ENCODE data around the gene DNAJC4.

Gene DNAJC4

DNA sequence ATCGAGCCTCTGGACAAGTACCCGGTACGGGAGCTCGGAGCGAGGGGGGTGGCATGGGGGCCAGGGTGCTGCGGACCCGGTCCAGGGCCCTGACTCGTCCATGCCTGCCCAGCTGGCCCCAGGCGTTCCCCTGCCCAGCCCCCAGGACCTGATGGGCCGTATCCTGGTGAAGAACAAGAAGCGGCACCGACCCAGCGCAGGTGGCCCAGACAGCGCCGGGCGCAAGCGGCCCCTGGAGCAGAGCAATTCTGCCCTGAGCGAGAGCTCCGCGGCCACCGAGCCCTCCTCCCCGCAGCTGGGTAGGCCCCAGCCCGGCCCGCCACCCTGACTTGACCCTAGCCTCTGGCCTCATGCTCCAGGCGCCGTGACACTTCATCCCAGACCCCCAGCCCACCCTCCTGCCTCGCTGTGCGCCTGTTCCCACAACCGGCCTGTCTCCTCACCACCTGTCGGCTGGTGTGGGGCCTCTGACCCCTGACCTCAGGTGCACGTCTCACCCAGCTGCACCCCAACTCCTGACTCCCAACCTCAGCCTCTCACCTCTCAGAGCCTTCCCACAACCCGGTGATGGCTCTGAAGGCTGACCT, 28.7 kb downstream of the DNAJC4 start:
- Mint-ChIP-seq H3K9me3 (no peaks in the 10 kb centered on the region), H3K4me3 (no peak overlapping the region), H3K4me1 (peaks cover 9% of the 10 kb centered on the region), H3K27ac (no peak overlapping the region), H3K27me3 (no peaks in the 10 kb centered on the region), H3K36me3 (peaks cover 19% of the 10 kb centered on the region)
- ATAC-seq (ENCODE audit: low read depth): no peak
- DNase-seq (ENCODE audit: low spot score in 2 of 2): no peak

DNA sequence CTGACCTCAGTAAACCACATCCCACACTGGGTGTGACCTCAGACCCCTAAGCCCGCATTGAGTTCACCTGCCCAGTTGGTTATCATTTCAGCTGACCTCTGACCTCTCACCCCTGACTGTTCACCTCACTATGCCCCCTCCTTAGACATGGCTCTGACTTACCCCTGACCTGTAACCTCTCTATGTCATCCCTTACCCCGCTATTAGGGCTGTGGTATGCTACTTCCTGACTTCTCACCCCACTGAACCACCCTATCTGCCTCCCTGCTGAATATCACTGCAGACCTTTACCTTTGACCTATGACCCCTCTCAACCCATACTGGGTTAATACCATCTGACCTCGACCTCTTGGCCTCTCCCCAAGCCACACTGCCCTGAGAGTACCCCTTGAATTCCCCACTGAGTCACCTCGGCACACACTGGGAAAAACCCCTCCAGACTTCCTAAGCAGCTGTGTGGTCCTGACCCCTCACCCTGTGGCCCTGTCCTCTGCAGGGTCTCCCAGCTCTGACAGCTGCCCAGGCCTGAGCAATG, 29.3 kb downstream of the DNAJC4 start:
- H3K27me3 Mint-ChIP-seq: no peaks in the 10 kb centered on the region
- H3K4me3 Mint-ChIP-seq: no peak overlapping the region
- H3K36me3 Mint-ChIP-seq: peaks cover 19% of the 10 kb centered on the region
- H3K27ac Mint-ChIP-seq: peak overlapping the region; percentile 64
- ATAC-seq (ENCODE audit: low read depth) (no peak), DNase-seq (ENCODE audit: low spot score in 2 of 2) (no peak)
- no peaks in the 10 kb centered on the region for H3K9me3 Mint-ChIP-seq
- H3K4me1 Mint-ChIP-seq: peaks cover 9% of the 10 kb centered on the region

DNA sequence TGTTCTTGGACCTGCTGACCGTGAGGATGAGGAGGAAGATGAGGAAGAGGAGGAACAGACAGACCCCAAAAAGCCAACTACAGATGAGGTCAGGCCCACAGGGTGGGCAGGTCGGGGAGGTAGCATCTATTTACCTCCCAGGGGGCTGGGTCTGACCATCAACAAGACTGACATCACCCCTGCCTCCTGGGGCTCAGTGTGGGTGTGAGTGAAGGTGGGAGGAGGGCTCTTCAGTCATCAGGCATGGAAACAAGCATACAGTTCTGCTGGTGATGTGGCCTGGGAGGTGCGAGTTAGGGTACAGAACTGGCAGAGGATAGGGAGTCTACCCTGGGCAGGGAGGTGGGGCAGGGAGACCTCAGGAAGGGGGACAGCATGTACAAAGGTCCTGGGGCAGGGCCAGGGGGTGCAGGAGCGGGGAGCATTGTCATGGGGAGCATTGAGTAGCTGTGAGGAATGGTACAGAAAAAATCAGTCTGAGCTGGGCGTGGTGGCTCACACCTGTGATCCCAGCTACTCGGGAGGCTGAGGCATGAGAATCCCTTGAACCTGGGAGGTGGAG, 29.9 kb downstream of the DNAJC4 start:
- ATAC-seq (ENCODE audit: low read depth) (no peak), DNase-seq (ENCODE audit: low spot score in 2 of 2) (no peak)
- Mint-ChIP-seq H3K4me3 (no peak overlapping the region), H3K27ac (peak overlapping the region; percentile 64), H3K9me3 (no peaks in the 10 kb centered on the region), H3K36me3 (peaks cover 19% of the 10 kb centered on the region), H3K27me3 (no peaks in the 10 kb centered on the region), H3K4me1 (peaks cover 9% of the 10 kb centered on the region)

DNA sequence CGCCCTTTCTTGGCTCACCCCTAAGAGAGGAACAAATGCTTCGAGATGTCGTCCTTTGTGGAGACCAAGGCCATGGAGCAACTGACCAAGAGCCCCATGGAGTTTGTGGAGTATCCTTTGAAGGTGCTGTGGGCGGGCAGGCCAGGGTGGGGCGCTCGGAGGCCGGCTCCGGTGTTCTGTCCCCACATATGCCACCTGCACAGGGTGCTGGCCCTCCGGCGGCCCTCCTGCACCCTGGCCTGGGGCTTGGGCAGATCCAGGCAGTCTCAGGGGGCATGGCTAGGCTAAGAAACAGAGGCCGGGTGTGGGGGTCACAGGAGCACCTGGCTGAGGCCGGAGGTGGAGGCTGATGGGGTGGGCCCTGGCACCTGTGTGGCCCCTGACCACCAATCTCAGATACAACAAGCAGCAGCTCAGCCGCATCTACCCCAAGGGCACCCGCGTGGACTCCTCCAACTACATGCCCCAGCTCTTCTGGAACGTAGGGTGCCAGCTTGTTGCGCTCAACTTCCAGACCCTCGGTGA, 31.3 kb downstream of the DNAJC4 start:
- Mint-ChIP-seq H3K27ac (no peak overlapping the region), H3K4me3 (no peak overlapping the region), H3K9me3 (no peaks in the 10 kb centered on the region), H3K27me3 (no peaks in the 10 kb centered on the region), H3K36me3 (peaks cover 19% of the 10 kb centered on the region), H3K4me1 (peaks cover 11% of the 10 kb centered on the region)
- ATAC-seq (ENCODE audit: low read depth) (no peak), DNase-seq (ENCODE audit: low spot score in 2 of 2) (no peak)

DNA sequence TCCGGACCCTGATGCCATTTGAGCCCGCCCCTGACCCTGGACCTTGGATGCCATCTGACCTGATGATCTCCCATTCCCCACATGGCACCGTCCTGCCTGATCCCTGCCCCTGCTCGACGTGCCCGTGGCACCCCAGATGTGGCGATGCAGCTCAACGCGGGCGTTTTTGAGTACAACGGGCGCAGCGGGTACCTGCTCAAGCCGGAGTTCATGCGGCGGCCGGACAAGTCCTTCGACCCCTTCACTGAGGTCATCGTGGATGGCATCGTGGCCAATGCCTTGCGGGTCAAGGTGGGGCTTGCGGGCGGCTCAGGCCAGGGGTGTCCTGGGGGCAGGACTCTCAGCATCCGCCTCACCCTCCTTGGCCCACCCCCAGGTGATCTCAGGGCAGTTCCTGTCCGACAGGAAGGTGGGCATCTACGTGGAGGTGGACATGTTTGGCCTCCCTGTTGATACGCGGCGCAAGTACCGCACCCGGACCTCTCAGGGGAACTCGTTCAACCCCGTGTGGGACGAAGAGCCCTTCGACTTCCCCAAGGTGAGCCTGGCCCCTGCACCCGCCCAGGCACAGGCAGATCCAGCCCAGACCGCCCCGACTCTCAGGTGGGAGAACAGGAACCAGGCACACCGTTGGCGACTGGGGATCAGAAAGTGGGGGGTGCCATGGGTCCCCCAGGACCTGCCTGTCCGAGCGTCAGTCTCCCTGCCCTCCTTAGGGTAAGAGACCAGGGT, 32.1 kb downstream of the DNAJC4 start:
- Mint-ChIP-seq H3K9me3 (no peaks in the 10 kb centered on the region), H3K27ac (no peak overlapping the region), H3K27me3 (no peaks in the 10 kb centered on the region), H3K36me3 (peaks cover 19% of the 10 kb centered on the region), H3K4me1 (peaks cover 11% of the 10 kb centered on the region), H3K4me3 (no peak overlapping the region)
- no peak for ATAC-seq (ENCODE audit: low read depth)
- DNase-seq (ENCODE audit: low spot score in 2 of 2): no peak

DNA sequence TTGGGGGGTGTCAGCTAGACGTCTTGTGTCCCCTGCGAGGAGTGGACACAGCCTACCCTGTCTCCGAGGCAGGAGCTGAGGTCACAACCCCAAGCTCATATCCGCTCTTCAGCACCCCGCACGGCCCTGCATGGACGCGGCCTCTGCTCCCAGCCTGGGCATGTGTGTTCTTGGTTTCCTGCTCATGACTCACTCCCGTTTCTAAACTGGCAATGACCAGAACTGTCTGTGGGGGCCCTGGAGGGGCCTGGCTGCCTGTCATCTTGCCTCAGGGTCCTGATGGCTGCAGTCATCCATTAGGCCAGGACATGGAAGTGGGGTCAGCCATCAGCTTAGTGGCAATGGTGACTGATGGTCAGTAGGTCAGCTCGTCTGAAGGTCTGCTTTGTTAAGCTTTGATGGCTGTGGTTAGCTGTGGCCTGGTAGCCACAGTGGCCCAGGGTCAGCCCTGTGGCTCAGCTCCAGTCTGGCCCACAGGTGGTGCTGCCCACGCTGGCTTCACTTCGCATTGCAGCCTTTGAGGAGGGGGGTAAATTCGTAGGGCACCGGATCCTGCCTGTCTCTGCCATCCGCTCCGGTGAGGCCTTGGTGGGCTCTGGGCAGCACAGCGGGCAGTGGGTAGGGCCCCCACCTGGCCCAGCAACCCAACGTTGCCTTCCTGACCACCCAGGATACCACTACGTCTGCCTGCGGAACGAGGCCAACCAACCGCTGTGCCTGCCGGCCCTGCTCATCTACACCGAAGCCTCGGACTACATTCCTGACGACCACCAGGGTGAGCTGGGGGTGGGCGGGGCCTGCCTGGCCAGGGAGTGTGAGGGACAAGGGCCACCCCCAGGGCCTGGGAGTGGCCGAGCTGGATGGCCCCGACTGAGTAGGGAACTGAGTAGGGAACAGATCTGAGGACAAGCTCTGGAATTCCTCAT, 32.9 kb downstream of the DNAJC4 start:
- Mint-ChIP-seq H3K9me3 (no peaks in the 10 kb centered on the region), H3K27ac (no peak overlapping the region), H3K4me1 (peaks cover 11% of the 10 kb centered on the region)

DNA sequence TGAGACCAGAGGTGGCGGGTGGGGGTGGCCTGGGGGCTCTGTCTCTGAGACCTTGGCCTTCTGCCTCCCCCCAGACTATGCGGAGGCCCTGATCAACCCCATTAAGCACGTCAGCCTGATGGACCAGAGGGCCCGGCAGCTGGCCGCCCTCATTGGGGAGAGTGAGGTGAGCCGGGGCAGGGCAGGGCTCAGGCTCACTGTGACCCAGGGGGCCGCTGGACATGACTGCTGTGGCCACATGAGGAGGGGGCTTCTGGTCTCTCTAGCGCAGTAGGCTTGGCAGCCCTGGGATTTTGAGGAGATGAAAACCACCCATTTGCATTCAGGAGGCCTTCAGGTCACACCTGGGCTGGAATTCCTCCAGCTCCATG, 33.6 kb downstream of the DNAJC4 start:
- ATAC-seq (ENCODE audit: low read depth) (no peak), DNase-seq (ENCODE audit: low spot score in 2 of 2) (no peak)
- Mint-ChIP-seq H3K4me3 (no peak overlapping the region), H3K9me3 (no peaks in the 10 kb centered on the region), H3K36me3 (peaks cover 16% of the 10 kb centered on the region), H3K4me1 (peaks cover 15% of the 10 kb centered on the region), H3K27ac (no peak overlapping the region), H3K27me3 (no peaks in the 10 kb centered on the region)

More for the DNA sequence above, 32.9 kb downstream of the DNAJC4 start:
- H3K36me3 Mint-ChIP-seq: peaks cover 16% of the 10 kb centered on the region
- ATAC-seq (ENCODE audit: low read depth): no peak
- no peaks in the 10 kb centered on the region for H3K27me3 Mint-ChIP-seq
- no peak for DNase-seq (ENCODE audit: low spot score in 2 of 2)
- H3K4me3 Mint-ChIP-seq: no peak overlapping the region

DNA sequence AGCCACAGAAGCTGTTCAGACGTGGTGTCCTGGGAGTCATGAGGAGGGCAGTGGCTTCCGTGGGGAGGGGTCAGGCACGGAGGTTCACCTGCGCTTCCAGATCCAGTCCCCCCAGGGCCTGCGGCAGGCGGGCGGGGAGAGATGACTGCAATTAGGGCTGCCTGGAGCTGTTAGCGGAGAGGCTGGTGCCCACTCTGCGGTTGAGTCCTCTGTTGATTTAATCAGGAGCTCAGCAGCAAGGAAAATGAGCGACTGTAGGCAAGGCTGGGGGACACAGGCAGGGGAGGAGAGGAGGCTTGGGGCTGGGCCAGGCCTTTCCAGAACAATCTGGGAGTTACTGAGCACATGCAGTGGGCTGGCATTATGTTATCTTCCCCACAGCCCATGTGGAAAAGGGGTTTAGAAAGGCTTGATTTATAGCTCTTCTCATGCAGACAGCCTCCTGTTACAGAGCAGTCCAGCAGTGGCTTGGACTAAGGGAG, 34.1 kb downstream of the DNAJC4 start:
- ATAC-seq (ENCODE audit: low read depth): no peak
- DNase-seq (ENCODE audit: low spot score in 2 of 2): no peak
- Mint-ChIP-seq H3K9me3 (no peaks in the 10 kb centered on the region), H3K27me3 (no peaks in the 10 kb centered on the region), H3K36me3 (peaks cover 14% of the 10 kb centered on the region), H3K27ac (no peak overlapping the region), H3K4me1 (peaks cover 17% of the 10 kb centered on the region), H3K4me3 (no peak overlapping the region)

DNA sequence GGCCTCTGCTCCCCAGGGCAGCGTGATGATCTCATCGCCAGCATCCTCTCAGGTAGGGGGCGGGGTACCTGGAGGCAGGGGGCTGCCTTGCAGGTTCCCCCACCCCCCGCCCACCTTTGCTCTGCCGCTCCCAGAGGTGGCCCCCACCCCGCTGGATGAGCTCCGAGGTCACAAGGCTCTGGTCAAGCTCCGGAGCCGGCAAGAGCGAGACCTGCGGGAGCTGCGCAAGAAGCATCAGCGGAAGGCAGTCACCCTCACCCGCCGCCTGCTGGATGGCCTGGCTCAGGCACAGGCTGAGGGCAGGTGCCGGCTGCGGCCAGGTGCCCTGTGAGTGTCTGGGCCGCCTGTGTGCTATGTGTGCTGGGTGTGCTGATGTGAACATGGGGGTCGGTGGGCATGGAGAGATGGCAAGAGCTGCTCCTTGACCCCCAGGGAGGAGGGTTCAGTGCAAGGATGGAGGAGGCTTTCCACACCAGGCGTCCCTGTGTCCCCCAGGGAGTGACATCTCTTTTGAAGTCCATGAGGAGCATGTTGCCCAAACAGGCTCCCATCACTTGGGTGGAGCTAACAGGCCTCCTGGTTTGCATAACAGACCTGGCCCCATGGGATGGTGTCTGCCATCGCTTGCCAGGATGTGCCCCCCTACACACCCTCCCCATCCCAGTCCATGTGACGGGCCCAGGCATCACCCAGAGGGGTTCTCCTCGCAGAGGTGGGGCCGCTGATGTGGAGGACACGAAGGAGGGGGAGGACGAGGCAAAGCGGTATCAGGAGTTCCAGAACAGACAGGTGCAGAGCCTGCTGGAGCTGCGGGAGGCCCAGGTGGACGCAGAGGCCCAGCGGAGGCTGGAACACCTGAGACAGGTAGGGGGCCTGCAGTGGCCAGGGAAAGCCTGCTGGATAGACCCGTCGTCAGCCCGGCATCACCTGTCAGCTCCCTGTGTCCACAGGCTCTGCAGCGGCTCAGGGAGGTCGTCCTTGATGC, 35.1 kb downstream of the DNAJC4 start:
- Mint-ChIP-seq H3K4me1 (peaks cover 9% of the 10 kb centered on the region), H3K27me3 (no peaks in the 10 kb centered on the region), H3K9me3 (no peaks in the 10 kb centered on the region), H3K27ac (no peak overlapping the region), H3K4me3 (no peak overlapping the region), H3K36me3 (peaks cover 4% of the 10 kb centered on the region)
- no peak for DNase-seq (ENCODE audit: low spot score in 2 of 2)
- ATAC-seq (ENCODE audit: low read depth): no peak

DNA sequence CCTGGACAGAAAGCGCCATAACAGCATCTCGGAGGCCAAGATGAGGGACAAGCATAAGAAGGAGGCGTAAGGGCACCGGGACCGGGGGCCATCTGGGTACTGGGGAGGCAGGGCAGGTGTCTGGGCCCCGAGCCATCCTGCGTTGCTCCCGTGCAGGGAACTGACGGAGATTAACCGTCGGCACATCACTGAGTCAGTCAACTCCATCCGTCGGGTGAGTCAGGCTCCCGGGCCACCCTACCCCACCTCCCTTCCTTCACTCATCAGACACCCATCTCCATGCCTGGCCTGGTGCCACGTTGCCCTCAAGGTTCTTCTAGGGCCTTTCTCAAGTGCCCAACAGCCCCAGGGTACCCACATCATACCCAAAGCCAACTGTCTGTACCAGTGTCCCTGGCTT, 36.0 kb downstream of the DNAJC4 start:
- no peaks in the 10 kb centered on the region for H3K27me3 Mint-ChIP-seq
- H3K4me1 Mint-ChIP-seq: peaks cover 13% of the 10 kb centered on the region
- no peak overlapping the region for H3K27ac Mint-ChIP-seq
- ATAC-seq (ENCODE audit: low read depth): no peak
- DNase-seq (ENCODE audit: low spot score in 2 of 2): no peak
- no peak overlapping the region for H3K4me3 Mint-ChIP-seq
- no peaks in the 10 kb centered on the region for H3K9me3 Mint-ChIP-seq
- peaks cover 4% of the 10 kb centered on the region for H3K36me3 Mint-ChIP-seq

DNA sequence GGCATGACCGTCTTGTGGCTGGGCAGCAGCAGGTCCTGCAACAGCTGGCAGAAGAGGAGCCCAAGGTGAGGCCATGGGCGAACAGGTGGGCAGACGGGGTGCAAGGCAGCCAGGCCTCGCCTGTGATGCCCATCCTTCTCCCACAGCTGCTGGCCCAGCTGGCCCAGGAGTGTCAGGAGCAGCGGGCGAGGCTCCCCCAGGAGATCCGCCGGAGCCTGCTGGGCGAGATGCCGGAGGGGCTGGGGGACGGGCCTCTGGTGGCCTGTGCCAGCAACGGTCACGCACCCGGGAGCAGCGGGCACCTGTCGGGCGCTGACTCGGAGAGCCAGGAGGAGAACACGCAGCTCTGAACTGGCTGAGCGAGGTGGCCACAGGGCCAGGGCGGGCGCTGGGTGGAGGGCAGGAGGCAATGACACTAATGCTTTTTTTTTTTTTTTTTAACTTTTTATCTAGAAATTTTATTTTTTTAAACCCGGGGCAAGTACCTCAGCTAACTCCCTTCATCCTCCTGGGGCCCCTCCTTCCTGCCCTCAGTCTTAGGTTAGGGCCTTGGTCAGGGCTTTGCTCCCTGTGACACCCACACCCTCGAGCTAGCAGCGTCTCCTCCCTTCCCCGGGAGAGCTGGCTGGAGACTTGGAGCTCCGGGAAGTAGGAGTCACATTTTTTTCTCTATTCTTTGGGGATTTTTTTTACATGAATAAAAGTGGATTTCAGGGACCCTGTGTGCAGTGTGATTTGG, 37.0 kb downstream of the DNAJC4 start:
- no peak overlapping the region for H3K27ac Mint-ChIP-seq
- peaks cover 2% of the 10 kb centered on the region for H3K36me3 Mint-ChIP-seq
- peaks cover 13% of the 10 kb centered on the region for H3K4me1 Mint-ChIP-seq
- no peak for DNase-seq (ENCODE audit: low spot score in 2 of 2)
- H3K27me3 Mint-ChIP-seq: no peaks in the 10 kb centered on the region
- H3K9me3 Mint-ChIP-seq: no peaks in the 10 kb centered on the region
- ATAC-seq (ENCODE audit: low read depth): no peak
- H3K4me3 Mint-ChIP-seq: peak overlapping the region; percentile 46

Measured in memory B cell (primary cell).